COLO829 (cell line): Measurements from ENCODE around the gene EGLN2.
"Not testable (repeated sequence)": the region's sequence is repeated elsewhere in the genome, so short reads cannot be mapped to it uniquely, and the experiment has no call there.

Source experiments
- DNase-seq: peaks from one replicate; pipeline ENCODE4 v3.0.0; 2012; ENCODE audit warnings: low spot score

Gene EGLN2

DNA sequence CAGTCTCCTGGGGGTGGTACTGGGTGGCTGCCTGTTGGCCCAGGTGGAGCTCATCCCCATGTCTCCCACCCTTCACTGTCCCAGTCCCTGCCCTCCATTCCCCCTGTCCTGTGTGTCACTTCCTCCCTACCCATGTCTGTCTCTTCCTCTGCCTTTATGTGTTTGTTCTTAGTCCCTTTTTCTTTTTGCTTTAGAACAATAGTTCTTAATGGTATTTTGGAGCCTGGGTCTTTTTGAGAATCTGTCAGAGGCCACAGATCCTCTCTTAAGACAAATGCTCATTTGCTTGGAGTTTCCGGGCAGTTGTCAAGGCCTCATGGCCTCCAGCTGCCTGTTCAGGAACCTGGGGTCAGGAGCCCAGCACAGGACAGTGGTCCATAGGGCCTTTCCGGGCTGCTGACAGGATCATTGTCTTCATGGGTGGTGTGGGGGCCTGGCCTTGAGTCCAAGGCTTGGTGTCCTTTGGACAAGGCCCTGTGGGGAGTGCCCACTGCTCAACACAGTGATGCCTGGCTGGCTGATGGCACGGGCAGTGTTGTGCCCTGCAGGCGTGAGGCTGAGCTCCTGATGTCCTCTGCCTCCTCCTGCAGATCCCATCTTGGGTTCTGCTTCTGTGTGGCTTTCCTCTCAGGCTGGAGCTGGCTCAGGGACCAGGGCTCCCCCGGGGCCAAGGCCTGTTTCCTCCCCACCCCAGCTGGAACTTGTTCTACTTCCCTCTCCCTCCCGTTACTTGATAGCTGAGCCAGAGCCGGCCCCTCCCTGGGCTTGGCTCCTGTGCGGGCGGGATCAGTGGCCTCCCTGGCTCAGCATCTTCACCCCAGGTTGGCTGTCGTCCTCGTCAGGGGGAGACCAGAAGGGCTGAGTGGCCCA lies 3.5 kb downstream of the EGLN2 start:
- no peak for DNase-seq

GRCh38 chr19:40803170-40803856 lies 4.3 kb downstream of the EGLN2 start:
- DNase-seq: no peak

DNA sequence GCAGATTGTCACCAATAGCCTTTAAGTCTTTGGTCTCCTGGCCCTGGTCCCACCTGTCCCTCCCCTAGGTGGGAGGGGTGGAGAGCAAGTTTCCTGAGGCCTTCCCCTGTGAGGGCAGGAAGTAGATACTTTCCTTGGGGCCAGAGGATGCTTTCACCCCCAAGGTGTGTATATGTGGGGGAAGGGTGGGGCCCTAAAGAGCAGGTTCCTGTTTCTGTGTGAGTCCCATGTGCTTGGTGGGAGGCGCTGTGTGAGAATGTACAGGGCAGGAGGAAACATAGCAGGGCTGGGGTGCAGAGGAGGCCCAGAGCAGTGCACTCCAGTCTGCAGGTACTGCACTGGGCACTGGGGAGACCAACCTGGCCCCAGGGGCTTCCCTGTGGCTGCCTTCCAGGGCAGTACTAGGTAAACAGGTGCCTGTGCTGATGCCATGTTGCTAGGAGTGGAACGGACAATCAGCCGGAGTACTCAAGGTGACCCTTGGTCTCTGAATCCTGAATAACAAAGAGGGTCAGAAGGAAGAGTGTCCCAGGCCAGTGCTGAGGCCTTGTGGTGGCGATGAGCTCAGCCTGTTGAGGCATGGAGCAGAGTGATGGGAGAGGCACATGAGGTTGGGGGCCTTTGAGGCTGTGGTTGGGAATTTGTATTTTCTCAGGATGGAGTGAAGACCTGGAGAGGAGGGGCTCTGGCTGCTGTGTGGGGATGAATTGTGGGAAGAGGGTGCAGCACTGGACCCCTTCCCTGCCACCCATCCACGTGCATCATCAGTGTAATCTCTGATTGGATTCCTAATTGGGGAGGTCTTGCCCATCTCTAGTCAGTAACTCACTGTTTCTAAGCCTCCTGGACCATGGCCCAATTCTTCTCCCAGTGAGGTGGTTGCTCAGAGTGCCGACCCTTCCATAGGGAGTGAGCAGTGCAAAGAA lies 5.1 kb downstream of the EGLN2 start:
- DNase-seq: no peak

- no peak for DNase-seq
Measured at GRCh38 chr19:40804783-40805242, 5.8 kb downstream of the EGLN2 start.

- no peak for DNase-seq
Measured at GRCh38 chr19:40805258-40805868, 6.4 kb downstream of the EGLN2 start.

- peak; percentile 97 for DNase-seq
Measured at GRCh38 chr19:40806423-40807146, 7.6 kb downstream of the EGLN2 start.

GRCh38 chr19:40807147-40808020 lies 8.4 kb downstream of the EGLN2 start:
- DNase-seq: no peak

DNA sequence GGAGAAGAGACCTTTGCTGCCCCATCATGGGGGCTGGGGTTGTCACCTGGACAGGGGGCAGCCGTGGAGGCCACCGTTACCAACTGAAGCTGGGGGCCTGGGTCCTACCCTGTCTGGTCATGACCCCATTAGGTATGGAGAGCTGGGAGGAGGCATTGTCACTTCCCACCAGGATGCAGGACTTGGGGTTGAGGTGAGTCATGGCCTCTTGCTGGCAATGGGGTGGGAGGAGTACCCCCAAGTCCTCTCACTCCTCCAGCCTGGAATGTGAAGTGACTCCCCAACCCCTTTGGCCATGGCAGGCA lies 9.0 kb downstream of the EGLN2 start:
- DNase-seq: no peak

DNA sequence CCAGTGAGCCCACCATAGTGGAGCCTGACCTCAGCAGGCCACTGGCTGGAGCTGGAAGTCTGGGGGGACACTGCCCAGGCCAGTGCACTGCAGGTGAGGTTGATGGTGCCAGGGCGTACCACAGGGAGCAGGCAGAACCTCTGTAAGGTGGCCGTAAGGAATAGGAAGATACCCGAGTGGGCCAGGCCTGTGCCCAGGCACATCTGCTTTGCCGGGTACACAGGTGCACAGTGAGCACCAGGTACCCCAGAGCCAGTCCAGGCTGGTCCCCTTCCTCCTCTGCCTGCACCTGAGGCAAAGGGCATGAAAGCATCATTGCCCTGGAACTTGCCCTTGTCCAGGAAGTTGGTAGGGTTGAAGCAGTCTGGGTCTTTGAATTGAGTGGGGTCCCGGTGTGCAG lies 9.5 kb downstream of the EGLN2 start:
- DNase-seq: no peak

DNA sequence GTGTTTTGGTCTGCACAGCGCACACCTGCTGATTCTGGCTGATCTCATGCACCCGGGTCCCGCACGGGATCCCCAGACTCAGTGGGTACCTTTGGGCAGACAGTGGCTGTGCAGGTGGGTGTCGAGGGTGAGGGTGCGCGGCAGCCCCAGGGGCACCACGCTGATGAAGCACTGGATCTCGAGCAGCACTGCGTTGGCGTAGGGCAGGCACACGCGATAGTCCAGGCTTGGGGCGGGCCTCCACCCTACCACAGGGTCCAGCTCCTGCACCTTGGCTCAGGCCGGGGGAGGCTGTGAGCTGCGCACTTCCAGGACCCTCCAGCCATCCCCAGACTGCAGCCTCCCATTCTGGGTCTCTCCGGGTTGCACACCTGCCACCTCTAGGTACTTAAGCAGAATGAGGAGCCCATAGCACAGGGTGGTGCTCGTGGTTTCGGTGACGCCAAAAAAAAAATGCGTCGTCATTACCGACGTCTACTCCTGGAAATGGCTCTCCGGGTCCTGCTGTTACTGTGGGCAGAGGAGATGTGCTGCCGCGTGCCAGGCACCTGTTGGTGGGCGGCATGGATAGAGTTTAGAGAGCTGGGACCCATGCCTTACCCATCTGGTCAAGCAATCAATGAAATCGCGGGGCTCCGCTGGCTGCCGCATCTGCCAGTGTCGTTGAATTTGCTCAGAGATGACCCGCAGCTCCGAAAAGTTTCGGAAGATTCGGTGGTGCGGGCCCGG lies 10.5 kb downstream of the EGLN2 start:
- DNase-seq: no peak

DNA sequence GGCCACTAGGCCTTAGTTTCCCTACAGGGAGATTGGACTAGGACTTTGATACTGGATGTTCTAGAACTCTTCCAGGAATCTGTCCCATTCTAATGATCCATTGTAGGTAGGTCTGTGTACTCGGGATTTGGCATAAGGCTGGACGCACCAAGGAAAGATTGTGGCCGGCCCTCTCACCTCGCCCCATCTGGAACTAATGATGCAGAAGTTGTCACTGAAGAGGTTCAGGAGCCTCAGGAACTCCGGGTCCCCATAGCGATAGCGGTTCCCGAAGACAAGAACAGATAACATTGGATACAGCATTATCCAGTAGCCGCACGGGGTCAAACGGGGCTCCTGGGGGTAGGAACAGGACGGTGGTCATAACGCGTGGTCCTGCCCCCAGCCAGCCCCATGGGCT lies 11.2 kb downstream of the EGLN2 start:
- DNase-seq: no peak

- not testable (repeated sequence) for DNase-seq
Measured at GRCh38 chr19:40810649-40811408, 11.8 kb downstream of the EGLN2 start.

- no peak for DNase-seq
Measured at GRCh38 chr19:40811478-40812341, 12.7 kb downstream of the EGLN2 start.

GRCh38 chr19:40812571-40812970 lies 13.6 kb downstream of the EGLN2 start:
- DNase-seq: not testable (repeated sequence)

DNA sequence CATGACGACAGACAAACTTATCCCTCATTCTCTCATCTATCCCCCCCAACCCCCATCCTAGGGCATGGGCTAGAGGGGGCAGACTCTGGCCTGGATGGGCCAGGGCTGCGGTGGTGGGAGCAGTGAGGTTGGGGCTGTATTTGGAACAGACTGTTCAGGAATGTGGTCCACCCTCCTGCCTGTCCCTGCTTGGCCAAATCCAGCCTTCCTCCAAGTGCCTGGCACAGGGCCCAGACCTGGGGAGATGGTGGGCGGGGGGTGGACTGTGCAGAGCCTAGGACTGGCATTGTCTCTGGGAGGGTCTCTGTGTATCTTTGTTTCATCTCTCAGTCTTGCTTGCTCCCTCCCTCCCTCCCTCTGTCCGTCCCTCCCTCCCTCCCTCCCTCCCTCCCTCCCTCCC lies 14.2 kb downstream of the EGLN2 start:
- no peak for DNase-seq

DNA sequence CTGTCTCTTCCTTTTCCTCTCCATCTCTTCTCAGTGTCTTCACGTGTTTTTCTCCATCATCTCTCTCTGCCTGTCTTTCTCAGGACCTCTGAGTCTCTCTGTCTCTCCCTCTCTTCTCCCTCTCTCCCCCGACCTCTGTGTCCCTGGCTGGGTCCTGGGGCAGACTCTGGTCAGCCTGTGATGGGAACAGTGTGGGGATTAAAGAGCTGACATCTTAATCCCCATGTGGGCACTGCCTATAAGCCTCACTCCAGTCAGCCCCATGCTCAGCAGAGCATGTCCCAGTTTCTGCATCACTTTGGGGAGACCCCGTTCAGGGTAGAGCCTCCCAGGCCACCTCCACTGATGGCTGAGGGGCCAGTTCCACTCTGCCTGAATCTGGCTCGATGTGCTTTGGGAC lies 16.2 kb downstream of the EGLN2 start:
- no peak for DNase-seq

GRCh38 chr19:40818480-40819399 lies 19.7 kb downstream of the EGLN2 start:
- not testable (repeated sequence) for DNase-seq
